Measurements from ENCODE around the gene KRT10. TPM values are rescaled to one million over a fixed set of nuclear protein-coding genes. Genes with fewer than 3 reads are reported as not detected.

KRT10 gene
- total and polyA plus RNA-seq, 2 donors (not counting 1 experiment from before 2014, with no cell fraction given), result 4.1 to 45.8 TPM

GRCh38 chr17:40849723-40850122 is 27.3 kb upstream of the KRT10 start:
- Histone ChIP-seq H3K9ac (ENCODE audit: insufficient read depth, low read length) (no peak overlapping the region), H2AFZ (ENCODE audit: low read length) (no peak overlapping the region), H3K4me1 (ENCODE audit: control insufficient read depth, extremely low read depth, insufficient read depth, low read length) (no peaks in the 10 kb centered on the region), H4K20me1 (ENCODE audit: control insufficient read depth, extremely low read depth, insufficient read depth, low read length) (no peaks in the 10 kb centered on the region), H3K9me3 (ENCODE audit: control insufficient read depth, insufficient read depth, low read depth, low read length) (no peaks in the 10 kb centered on the region), H3K4me3 (replicated peaks in 1 of 4; ENCODE audit: control extremely low read depth in 1 of 4, insufficient read depth in 1 of 4, low read depth in 3 of 4, low read length in 4 of 4) (no peak overlapping the region), H3K4me2 (ENCODE audit: extremely low read depth, insufficient read depth, low read length) (no peak overlapping the region), H3K79me2 (ENCODE audit: control insufficient read depth, insufficient read depth, low read length) (no peaks in the 10 kb centered on the region), H3K27me3 (ENCODE audit: control insufficient read depth, insufficient read depth, low read length) (no peaks in the 10 kb centered on the region), H3K27ac (ENCODE audit: insufficient read depth, low read length) (no peak overlapping the region), H3K36me3 (ENCODE audit: control insufficient read depth, insufficient read depth, low read length) (no peaks in the 10 kb centered on the region)
- DNase-seq (ENCODE audit: low read depth in 2 of 2), result no peak
- TF ChIP-seq CTCF (conservative IDR thresholded peaks at IDR 0.05 in 1 of 2, IDR thresholded peaks at IDR 0.05 in 1 of 2; ENCODE audit: low read depth in 1 of 2, low read length in 2 of 2) (no peak), EZH2 (IDR thresholded peaks at IDR 0.05; ENCODE audit: low read length, missing control alignments) (no peak)

- no peak for DNase-seq (ENCODE audit: low read depth in 2 of 2)
- TF ChIP-seq EZH2 (IDR thresholded peaks at IDR 0.05; ENCODE audit: low read length, missing control alignments) (no peak), CTCF (conservative IDR thresholded peaks at IDR 0.05 in 1 of 2, IDR thresholded peaks at IDR 0.05 in 1 of 2; ENCODE audit: low read depth in 1 of 2, low read length in 2 of 2) (no peak)
- H3K27ac ChIP-seq (ENCODE audit: insufficient read depth, low read length), result no peak overlapping the region
- H3K27me3 ChIP-seq (ENCODE audit: control insufficient read depth, insufficient read depth, low read length), result no peaks in the 10 kb centered on the region
- no peak overlapping the region for H2AFZ ChIP-seq (ENCODE audit: low read length)
- no peaks in the 10 kb centered on the region for H3K4me1 ChIP-seq (ENCODE audit: control insufficient read depth, extremely low read depth, insufficient read depth, low read length)
- H3K9ac ChIP-seq (ENCODE audit: insufficient read depth, low read length), result no peak overlapping the region
- no peaks in the 10 kb centered on the region for H3K79me2 ChIP-seq (ENCODE audit: control insufficient read depth, insufficient read depth, low read length)
- H3K4me2 ChIP-seq (ENCODE audit: extremely low read depth, insufficient read depth, low read length), result no peak overlapping the region
- H3K36me3 ChIP-seq (ENCODE audit: control insufficient read depth, insufficient read depth, low read length), result no peaks in the 10 kb centered on the region
- H3K9me3 ChIP-seq (ENCODE audit: control insufficient read depth, insufficient read depth, low read depth, low read length), result no peaks in the 10 kb centered on the region
- no peaks in the 10 kb centered on the region for H4K20me1 ChIP-seq (ENCODE audit: control insufficient read depth, extremely low read depth, insufficient read depth, low read length)
- H3K4me3 ChIP-seq (replicated peaks in 1 of 4; ENCODE audit: control extremely low read depth in 1 of 4, insufficient read depth in 1 of 4, low read depth in 3 of 4, low read length in 4 of 4), result no peak overlapping the region
Measured at GRCh38 chr17:40848583-40849235, 26.3 kb upstream of the KRT10 start.

- TF ChIP-seq CTCF (conservative IDR thresholded peaks at IDR 0.05 in 1 of 2, IDR thresholded peaks at IDR 0.05 in 1 of 2; ENCODE audit: low read depth in 1 of 2, low read length in 2 of 2) (no peak), EZH2 (IDR thresholded peaks at IDR 0.05; ENCODE audit: low read length, missing control alignments) (no peak)
- no peaks in the 10 kb centered on the region for H3K79me2 ChIP-seq (ENCODE audit: control insufficient read depth, insufficient read depth, low read length)
- H3K27me3 ChIP-seq (ENCODE audit: control insufficient read depth, insufficient read depth, low read length), result no peaks in the 10 kb centered on the region
- H3K27ac ChIP-seq (ENCODE audit: insufficient read depth, low read length), result no peak overlapping the region
- peak in 1 of 2 donors; percentile 4 for DNase-seq (ENCODE audit: low read depth in 2 of 2)
- H3K36me3 ChIP-seq (ENCODE audit: control insufficient read depth, insufficient read depth, low read length), result no peaks in the 10 kb centered on the region
- H3K4me2 ChIP-seq (ENCODE audit: extremely low read depth, insufficient read depth, low read length), result no peak overlapping the region
- H3K4me1 ChIP-seq (ENCODE audit: control insufficient read depth, extremely low read depth, insufficient read depth, low read length), result no peaks in the 10 kb centered on the region
- no peak overlapping the region for H3K9ac ChIP-seq (ENCODE audit: insufficient read depth, low read length)
- no peak overlapping the region for H3K4me3 ChIP-seq (replicated peaks in 1 of 4; ENCODE audit: control extremely low read depth in 1 of 4, insufficient read depth in 1 of 4, low read depth in 3 of 4, low read length in 4 of 4)
- H3K9me3 ChIP-seq (ENCODE audit: control insufficient read depth, insufficient read depth, low read depth, low read length), result no peaks in the 10 kb centered on the region
- H2AFZ ChIP-seq (ENCODE audit: low read length), result no peak overlapping the region
- no peaks in the 10 kb centered on the region for H4K20me1 ChIP-seq (ENCODE audit: control insufficient read depth, extremely low read depth, insufficient read depth, low read length)
Measured at GRCh38 chr17:40846515-40847144, 24.2 kb upstream of the KRT10 start.

Measured in fibroblast of lung (primary cell).